ENCODE results near the gene SZT2. TPM values are rescaled to one million over a fixed set of nuclear protein-coding genes. Genes with fewer than 3 reads are reported as not detected.

SZT2 gene
- total and polyA plus RNA-seq, 2 of the 13 experiments (the other 11 are each of a cell fraction or from before 2014, with no cell fraction given) = 8.0 to 8.8 TPM

DNA sequence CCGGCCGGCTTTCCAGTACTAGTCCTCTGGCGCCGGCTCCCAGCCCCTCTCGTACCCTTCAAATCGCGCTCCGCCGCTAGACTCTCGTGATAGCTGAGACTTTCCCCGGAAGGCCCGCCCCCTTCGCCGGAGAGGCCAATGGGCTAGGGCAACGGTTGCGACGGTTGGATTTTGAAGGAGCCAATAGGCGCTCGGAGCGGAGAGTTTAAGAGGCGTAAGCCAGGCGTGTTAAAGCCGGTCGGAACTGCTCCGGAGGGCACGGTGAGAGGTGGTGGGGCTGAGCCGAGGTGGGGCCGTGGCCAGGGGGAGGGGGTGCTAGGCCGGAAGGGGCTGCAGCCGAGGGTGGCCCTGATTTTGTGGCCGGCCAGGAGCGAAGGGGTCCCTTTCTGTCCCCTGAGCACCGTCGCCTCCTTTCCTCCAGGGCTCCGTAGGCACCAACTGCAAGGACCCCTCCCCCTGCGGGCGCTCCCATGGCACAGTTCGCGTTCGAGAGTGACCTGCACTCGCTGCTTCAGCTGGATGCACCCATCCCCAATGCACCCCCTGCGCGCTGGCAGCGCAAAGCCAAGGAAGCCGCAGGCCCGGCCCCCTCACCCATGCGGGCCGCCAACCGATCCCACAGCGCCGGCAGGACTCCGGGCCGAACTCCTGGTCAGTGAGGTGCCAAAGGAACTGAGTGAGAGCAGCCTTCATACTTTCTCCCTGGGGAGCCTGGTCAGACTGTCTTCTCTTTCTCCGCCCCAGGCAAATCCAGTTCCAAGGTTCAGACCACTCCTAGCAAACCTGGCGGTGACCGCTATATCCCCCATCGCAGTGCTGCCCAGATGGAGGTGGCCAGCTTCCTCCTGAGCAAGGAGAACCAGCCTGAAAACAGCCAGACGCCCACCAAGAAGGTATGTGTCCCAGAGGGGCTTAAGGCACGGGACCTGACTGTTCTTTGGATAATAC is 30.7 kb upstream of the SZT2 start, which contains the start of gene CDC20 (continued):
- TF ChIP-seq, protein P1, sequence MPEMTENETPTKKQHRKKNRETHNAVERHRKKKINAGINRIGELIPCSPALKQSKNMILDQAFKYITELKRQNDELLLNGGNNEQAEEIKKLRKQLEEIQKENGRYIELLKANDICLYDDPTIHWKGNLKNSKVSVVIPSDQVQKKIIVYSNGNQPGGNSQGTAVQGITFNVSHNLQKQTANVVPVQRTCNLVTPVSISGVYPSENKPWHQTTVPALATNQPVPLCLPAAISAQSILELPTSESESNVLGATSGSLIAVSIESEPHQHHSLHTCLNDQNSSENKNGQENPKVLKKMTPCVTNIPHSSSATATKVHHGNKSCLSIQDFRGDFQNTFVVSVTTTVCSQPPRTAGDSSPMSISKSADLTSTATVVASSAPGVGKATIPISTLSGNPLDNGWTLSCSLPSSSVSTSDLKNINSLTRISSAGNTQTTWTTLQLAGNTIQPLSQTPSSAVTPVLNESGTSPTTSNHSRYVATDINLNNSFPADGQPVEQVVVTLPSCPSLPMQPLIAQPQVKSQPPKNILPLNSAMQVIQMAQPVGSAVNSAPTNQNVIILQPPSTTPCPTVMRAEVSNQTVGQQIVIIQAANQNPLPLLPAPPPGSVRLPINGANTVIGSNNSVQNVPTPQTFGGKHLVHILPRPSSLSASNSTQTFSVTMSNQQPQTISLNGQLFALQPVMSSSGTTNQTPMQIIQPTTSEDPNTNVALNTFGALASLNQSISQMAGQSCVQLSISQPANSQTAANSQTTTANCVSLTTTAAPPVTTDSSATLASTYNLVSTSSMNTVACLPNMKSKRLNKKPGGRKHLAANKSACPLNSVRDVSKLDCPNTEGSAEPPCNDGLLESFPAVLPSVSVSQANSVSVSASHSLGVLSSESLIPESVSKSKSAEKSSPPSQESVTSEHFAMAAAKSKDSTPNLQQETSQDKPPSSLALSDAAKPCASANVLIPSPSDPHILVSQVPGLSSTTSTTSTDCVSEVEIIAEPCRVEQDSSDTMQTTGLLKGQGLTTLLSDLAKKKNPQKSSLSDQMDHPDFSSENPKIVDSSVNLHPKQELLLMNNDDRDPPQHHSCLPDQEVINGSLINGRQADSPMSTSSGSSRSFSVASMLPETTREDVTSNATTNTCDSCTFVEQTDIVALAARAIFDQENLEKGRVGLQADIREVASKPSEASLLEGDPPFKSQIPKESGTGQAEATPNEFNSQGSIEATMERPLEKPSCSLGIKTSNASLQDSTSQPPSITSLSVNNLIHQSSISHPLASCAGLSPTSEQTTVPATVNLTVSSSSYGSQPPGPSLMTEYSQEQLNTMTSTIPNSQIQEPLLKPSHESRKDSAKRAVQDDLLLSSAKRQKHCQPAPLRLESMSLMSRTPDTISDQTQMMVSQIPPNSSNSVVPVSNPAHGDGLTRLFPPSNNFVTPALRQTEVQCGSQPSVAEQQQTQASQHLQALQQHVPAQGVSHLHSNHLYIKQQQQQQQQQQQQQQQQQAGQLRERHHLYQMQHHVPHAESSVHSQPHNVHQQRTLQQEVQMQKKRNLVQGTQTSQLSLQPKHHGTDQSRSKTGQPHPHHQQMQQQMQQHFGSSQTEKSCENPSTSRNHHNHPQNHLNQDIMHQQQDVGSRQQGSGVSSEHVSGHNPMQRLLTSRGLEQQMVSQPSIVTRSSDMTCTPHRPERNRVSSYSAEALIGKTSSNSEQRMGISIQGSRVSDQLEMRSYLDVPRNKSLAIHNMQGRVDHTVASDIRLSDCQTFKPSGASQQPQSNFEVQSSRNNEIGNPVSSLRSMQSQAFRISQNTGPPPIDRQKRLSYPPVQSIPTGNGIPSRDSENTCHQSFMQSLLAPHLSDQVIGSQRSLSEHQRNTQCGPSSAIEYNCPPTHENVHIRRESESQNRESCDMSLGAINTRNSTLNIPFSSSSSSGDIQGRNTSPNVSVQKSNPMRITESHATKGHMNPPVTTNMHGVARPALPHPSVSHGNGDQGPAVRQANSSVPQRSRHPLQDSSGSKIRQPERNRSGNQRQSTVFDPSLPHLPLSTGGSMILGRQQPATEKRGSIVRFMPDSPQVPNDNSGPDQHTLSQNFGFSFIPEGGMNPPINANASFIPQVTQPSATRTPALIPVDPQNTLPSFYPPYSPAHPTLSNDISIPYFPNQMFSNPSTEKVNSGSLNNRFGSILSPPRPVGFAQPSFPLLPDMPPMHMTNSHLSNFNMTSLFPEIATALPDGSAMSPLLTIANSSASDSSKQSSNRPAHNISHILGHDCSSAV (CRISPR knock-in tag; IDR thresholded peaks at IDR 0.05; ENCODE audit: borderline replicate concordance) = no peak
- TF ChIP-seq, protein P2, sequence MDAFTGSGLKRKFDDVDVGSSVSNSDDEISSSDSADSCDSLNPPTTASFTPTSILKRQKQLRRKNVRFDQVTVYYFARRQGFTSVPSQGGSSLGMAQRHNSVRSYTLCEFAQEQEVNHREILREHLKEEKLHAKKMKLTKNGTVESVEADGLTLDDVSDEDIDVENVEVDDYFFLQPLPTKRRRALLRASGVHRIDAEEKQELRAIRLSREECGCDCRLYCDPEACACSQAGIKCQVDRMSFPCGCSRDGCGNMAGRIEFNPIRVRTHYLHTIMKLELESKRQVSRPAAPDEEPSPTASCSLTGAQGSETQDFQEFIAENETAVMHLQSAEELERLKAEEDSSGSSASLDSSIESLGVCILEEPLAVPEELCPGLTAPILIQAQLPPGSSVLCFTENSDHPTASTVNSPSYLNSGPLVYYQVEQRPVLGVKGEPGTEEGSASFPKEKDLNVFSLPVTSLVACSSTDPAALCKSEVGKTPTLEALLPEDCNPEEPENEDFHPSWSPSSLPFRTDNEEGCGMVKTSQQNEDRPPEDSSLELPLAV (CRISPR knock-in tag; conservative IDR thresholded peaks at IDR 0.05; ENCODE audit: low read depth) = peak; percentile 94; the same call in 1 of the 2 replicates
- TF ChIP-seq, protein P3, sequence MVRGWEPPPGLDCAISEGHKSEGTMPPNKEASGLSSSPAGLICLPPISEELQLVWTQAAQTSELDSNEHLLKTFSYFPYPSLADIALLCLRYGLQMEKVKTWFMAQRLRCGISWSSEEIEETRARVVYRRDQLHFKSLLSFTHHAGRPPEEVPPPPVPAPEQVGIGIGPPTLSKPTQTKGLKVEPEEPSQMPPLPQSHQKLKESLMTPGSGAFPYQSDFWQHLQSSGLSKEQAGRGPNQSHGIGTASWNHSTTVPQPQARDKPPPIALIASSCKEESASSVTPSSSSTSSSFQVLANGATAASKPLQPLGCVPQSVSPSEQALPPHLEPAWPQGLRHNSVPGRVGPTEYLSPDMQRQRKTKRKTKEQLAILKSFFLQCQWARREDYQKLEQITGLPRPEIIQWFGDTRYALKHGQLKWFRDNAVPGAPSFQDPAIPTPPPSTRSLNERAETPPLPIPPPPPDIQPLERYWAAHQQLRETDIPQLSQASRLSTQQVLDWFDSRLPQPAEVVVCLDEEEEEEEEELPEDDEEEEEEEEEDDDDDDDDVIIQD (CRISPR knock-in tag; IDR thresholded peaks at IDR 0.05; ENCODE audit: low read depth) = peak; percentile 92
- peak; percentile 100 for TF ChIP-seq SAP130 (CRISPR knock-in tag; IDR thresholded peaks at IDR 0.05; ENCODE audit: low read depth)
- TF ChIP-seq, protein P4, sequence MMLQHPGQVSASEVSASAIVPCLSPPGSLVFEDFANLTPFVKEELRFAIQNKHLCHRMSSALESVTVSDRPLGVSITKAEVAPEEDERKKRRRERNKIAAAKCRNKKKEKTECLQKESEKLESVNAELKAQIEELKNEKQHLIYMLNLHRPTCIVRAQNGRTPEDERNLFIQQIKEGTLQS (CRISPR knock-in tag; IDR thresholded peaks at IDR 0.05) = no peak
- TF ChIP-seq CREB1 (IDR thresholded peaks at IDR 0.05) = peak; percentile 66
- peak; percentile 89 for TF ChIP-seq CREB1 (CRISPR knock-in tag; IDR thresholded peaks at IDR 0.05)
- no peak for TF ChIP-seq ZNF720 (CRISPR knock-in tag; IDR thresholded peaks at IDR 0.05)
- TF ChIP-seq NFKBIZ (CRISPR knock-in tag; IDR thresholded peaks at IDR 0.05) = no peak
- TF ChIP-seq KLF11 (CRISPR knock-in tag; IDR thresholded peaks at IDR 0.05) = no peak
- no peak for TF ChIP-seq GATAD2A (CRISPR knock-in tag; IDR thresholded peaks at IDR 0.05)
- TF ChIP-seq, protein P5, sequence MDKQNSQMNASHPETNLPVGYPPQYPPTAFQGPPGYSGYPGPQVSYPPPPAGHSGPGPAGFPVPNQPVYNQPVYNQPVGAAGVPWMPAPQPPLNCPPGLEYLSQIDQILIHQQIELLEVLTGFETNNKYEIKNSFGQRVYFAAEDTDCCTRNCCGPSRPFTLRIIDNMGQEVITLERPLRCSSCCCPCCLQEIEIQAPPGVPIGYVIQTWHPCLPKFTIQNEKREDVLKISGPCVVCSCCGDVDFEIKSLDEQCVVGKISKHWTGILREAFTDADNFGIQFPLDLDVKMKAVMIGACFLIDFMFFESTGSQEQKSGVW (CRISPR knock-in tag; IDR thresholded peaks at IDR 0.05; ENCODE audit: borderline replicate concordance) = no peak
- no peak for TF ChIP-seq HMG20B (CRISPR knock-in tag; conservative IDR thresholded peaks at IDR 0.05)
- peak; percentile 52; the same call in 1 of the 2 replicates for TF ChIP-seq SP5 (CRISPR knock-in tag; IDR thresholded peaks at IDR 0.05; ENCODE audit: borderline replicate concordance, low read depth)
- TF ChIP-seq, protein P6, sequence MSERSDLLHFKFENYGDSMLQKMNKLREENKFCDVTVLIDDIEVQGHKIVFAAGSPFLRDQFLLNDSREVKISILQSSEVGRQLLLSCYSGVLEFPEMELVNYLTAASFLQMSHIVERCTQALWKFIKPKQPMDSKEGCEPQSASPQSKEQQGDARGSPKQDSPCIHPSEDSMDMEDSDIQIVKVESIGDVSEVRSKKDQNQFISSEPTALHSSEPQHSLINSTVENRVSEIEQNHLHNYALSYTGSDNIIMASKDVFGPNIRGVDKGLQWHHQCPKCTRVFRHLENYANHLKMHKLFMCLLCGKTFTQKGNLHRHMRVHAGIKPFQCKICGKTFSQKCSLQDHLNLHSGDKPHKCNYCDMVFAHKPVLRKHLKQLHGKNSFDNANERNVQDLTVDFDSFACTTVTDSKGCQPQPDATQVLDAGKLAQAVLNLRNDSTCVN (CRISPR knock-in tag; IDR thresholded peaks at IDR 0.05; ENCODE audit: borderline replicate concordance) = no peak
